GM12872 (cell line): Measurements from ENCODE around the gene KRT36.

Experiments used
- TF ChIP-seq, protein P1 (sequence below): IDR thresholded peaks from 3 replicates; pipeline ENCODE4 v1.5.1; 2011; ENCODE audit warnings: low read depth, mild to moderate bottlenecking, low read length, moderate library complexity; ENCODE audit not compliant: insufficient read depth

The KRT36 gene

DNA sequence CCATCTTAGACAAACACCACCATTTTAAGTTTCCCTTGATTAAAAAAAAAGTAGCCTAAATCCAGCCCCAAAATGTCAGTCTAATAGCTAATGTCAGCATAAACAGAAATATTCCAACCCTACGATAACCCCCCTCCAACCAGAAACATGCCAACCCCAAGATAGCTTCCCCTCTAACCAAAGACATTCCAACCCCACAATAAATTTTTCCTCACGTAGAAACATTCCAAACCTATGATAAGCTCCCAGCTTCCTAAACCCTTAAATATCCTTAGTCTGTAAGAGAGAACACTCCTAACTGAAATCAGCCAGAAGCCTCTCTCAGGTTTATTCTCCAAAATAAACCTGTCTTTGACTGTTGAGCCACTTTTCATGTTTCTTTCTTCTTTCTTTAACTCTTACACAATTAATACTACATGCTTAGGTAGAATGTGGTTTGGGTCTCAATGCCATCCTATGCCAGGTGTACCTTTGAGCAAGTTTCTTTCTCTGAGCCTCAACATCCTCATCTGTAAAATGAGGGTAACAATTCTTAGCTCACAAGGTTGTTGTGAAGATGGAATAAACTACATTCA is 38.5 kb downstream of the KRT36 start:
- TF ChIP-seq, protein P1, sequence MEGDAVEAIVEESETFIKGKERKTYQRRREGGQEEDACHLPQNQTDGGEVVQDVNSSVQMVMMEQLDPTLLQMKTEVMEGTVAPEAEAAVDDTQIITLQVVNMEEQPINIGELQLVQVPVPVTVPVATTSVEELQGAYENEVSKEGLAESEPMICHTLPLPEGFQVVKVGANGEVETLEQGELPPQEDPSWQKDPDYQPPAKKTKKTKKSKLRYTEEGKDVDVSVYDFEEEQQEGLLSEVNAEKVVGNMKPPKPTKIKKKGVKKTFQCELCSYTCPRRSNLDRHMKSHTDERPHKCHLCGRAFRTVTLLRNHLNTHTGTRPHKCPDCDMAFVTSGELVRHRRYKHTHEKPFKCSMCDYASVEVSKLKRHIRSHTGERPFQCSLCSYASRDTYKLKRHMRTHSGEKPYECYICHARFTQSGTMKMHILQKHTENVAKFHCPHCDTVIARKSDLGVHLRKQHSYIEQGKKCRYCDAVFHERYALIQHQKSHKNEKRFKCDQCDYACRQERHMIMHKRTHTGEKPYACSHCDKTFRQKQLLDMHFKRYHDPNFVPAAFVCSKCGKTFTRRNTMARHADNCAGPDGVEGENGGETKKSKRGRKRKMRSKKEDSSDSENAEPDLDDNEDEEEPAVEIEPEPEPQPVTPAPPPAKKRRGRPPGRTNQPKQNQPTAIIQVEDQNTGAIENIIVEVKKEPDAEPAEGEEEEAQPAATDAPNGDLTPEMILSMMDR = no peak

DNA sequence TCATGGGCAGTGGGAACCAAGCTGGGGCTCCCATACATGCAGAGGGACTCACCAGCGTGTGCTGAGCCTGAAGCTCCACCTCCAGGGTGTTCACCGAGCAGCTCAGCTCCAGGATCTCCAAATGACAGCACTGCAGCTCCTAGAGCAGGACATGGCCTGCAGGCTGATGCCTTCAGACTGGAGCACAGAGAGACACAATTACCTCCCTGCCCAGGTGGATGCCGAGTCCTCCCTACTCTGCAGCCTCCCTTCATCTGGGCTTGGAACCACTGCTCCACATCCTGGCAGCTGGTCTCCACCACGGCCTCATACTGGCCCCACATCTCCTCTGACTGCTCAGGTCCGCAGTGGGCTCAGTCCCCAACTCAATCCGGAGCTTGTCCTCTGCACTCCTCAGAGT is 40.7 kb downstream of the KRT36 start:
- TF ChIP-seq, protein P1 = no peak

DNA sequence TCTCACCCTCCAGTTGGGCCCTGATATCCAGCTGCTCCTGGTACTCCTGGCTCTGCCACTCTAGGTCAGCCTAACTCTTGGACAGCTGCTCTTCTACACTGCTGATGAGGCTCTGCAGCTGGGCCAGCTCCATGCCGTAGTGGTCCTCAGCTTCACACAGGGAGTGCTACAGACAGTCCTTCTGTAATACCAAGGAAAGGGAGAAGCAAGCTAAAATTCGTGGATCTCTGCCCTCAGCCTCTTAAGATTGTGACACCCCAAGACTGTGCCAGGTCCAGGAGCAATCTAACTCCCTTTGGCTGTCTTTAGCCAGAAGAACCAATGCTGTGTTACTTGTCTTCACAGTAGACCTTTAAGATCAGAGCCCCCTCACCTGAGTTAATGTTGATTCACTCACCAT is 41.2 kb downstream of the KRT36 start:
- TF ChIP-seq, protein P1 = no peak

DNA sequence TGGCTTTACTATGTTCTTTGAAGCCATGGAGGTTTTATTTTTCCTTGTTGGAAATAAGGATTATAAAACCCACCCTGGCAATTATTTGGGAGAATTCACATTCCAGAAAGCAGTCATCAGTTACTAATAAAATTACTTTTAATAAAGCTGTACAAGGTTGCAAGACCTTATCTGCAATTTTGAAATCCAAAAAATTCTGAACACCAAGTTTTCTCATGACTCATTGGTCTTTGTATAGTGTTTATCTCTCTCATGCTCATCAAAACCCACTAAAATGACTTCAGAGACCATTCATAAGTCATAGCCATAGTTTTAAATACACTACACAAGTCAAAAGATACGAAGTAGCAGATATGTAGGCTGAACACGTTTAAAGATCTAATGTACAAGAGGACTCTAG is 42.9 kb downstream of the KRT36 start:
- TF ChIP-seq, protein P1 = no peak

DNA sequence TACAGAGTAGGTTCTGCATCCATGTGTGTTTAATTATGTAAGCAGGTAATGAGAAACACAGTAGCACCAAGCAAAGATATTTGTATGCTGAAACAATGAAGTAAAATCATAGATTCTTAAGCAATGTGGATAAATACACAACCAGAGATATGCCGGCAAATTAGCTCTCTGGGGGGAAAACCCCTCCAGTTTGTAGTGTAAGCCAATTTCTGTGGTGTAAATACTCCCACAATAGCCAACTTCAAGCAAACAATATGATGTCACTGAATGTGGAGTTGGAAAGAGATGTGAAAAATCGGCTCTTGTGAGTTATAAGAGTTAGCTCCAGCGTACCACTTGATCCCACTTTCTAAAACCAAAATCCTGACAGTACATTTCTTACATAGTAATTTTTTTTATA is 45.1 kb downstream of the KRT36 start:
- TF ChIP-seq, protein P1 = no peak

DNA sequence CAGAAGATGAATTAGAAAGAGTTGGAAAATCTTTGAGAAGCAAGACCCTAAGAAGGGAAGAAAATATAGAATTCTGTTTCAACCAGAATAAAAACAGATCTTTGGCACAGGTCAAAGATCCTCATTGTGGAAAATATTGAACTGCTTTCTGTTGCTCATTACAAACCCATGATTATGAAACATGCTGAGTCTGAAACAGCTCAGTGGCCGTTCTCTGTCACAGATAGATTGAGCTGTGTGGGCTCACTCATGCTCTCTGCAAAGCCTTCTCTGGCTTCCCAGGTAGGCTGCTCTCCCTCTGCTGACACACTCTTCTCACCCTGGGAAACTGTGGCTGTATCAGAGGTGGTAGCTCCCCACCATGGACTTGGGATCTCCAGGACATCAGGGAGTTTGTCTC is 45.5 kb downstream of the KRT36 start:
- TF ChIP-seq, protein P1 = no peak

DNA sequence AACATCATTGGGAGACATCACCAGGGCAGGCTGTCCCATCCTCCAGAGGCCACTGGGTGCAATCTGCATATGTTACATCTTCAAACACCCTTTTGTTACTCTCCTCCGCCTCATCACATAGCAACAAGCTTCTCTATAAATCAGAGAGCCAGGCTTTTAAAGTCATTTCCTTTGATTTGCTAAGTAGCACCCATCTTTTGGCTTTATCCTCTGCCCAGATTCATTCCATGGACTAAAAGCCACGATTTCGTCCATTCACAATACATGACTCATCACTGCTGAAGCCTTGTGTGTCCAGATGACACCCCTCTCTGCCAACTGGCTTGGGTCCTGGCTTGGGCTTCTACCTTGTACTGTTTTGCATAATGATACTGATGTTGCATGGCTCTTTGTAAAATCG is 47.0 kb downstream of the KRT36 start:
- TF ChIP-seq, protein P1 = no peak
